Breast epithelium (tissue), 4 donors: ENCODE data around the gene DRG2. TPM values are rescaled to one million over a fixed set of nuclear protein-coding genes. Genes with fewer than 3 reads are reported as not detected.

Experiments used
- DNase-seq, 2 donors: peaks; one replicate each; pipeline ENCODE4 v3.0.0-alpha.2; 2019; ENCODE audit warnings: low spot score in 2 of 2
- H3K27ac ChIP-seq, 2 donors: fragments of 200-600 bp; sonication (generic) in 1 of 2; one replicate each; pipeline ENCODE4 v1.5.1; 2016 to 2019; ENCODE audit warnings: mild to moderate bottlenecking in 1 of 2
- H3K27me3 ChIP-seq, 2 donors: fragments of 200-600 bp; sonication (generic) in 1 of 2; one replicate each; pipeline versions ENCODE4 v1.5.1 to v1.6.0; 2017 to 2019; ENCODE audit warnings: control low read depth in 1 of 2, mild to moderate bottlenecking in 1 of 2
- H3K36me3 ChIP-seq: fragments of 200-600 bp; one replicate; pipeline ENCODE4 v1.5.1; 2019
- H3K4me1 ChIP-seq, 2 donors: fragments of 200-600 bp; sonication (generic); one replicate each; pipeline ENCODE4 v1.5.1; 2016 to 2019; ENCODE audit warnings: control low read depth in 1 of 2
- H3K4me3 ChIP-seq, 3 donors: fragments of 200-600 bp; sonication (generic); 1 replicate in 2 of 3; 2 replicates in 1 of 3; pipeline ENCODE4 v1.5.1; 2016 to 2019; ENCODE audit warnings: mild to moderate bottlenecking in 3 of 3, moderate library complexity in 2 of 3
- H3K9me3 ChIP-seq, 2 donors: fragments of 200-600 bp; sonication (generic) in 1 of 2; one replicate each; pipeline ENCODE4 v1.5.1; 2016 to 2019; ENCODE audit warnings: control low read depth in 1 of 2
- POLR2A ChIP-seq: fragments of 450-650 bp; IDR thresholded peaks from one replicate; pipeline ENCODE4 v1.6.1; 2016; ENCODE audit warnings: antibody characterized with exemption, mild to moderate bottlenecking, moderate library complexity
- POLR2AphosphoS5 ChIP-seq, 3 donors: sonication (generic); formaldehyde crosslinking; IDR thresholded peaks; one replicate each; pipeline ENCODE4 v1.6.1; 2017; ENCODE audit warnings: antibody characterized with exemption in 3 of 3
- intact Hi-C: fragments of 100-400 bp; cut with DNase I; formaldehyde crosslinking; loops from one replicate; pipeline ENCODE4 v1.15.1; 2023; ENCODE audit warnings: low total_unique reads
- total RNA-seq, 3 donors: library from RNA; depleted of rRNA; stranded (reverse); fragments of >200 nt; gene quantifications; one replicate each; pipeline ENCODE4 v1.1.0, GENCODE V29; 2016
- TF ChIP-seq, protein P1 (sequence below), 3 donors: fragments of 450-650 bp; IDR thresholded peaks; one replicate each; pipeline ENCODE4 v1.5.1; 2016 to 2017; ENCODE audit warnings: antibody characterized with exemption in 3 of 3, mild to moderate bottlenecking in 3 of 3, moderate library complexity in 3 of 3

Gene DRG2
- total RNA-seq, 3 donors from 2014 or later: 36.4 to 42.0 (median 40.3) TPM

DNA sequence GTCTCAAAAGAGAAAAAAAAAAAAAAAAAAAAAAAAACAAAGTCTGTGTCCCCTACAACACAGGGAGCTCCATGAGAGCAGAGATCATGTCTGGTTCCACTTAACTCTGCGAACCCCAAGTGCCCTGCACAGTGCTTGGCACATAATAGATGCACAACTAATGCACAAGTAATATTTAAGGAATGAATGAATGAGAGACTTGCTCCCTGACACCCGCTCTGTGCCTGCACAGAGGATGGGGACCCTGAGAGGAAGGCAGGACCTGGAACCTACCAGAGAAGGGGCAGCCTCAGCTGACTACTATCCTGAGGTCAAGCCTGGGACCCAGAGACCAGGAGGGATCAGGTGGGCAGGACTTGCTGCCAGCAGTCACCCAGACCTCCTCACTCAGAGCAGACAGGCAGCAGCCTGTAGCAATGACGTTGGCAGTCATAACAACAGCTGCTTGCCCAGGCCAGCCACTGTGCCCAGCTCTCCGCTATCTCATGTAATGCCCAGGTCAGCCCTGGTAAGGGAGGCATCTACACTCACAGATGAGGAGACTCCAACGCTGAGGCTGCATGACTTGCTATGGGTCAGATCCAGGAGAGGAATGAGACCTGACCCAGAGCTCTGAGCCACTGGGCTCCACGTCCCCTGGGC is 23.7 kb downstream of the DRG2 start:
- H3K4me3 ChIP-seq: no peak overlapping the region
- intact Hi-C loops: no loop called here

DNA sequence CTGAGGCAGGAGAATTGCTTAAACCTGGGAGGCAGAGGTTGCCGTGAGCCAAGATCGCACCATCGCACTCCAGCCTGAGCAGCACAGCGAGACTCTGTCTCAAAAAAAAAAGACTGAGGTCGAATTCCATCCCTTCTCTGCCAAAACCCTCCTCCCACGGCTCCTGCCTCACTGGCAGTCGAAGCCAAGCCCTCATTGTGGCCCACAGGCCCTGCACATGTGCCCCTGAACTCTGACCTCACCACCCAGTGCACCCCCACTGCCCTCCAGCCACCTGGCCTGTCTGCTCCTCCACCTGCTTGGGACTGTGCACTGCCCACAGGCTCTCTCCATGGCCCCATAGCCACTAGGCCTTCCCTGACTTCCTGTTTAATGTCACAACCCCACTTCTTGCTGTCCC is 27.8 kb downstream of the DRG2 start:
- Histone ChIP-seq H3K27ac (no peak overlapping the region), H3K27me3 (no peaks in the 10 kb centered on the region), H3K9me3 (peaks cover 0 to 6% of the 10 kb centered on the region in 2 donors), H3K4me1 (no peaks in the 10 kb centered on the region), H3K36me3 (no peaks in the 10 kb centered on the region), H3K4me3 (no peak overlapping the region)
- intact Hi-C loops: no loop called here
- no peak for TF ChIP-seq POLR2AphosphoS5 (IDR thresholded peaks at IDR 0.05)
- TF ChIP-seq, protein P1, sequence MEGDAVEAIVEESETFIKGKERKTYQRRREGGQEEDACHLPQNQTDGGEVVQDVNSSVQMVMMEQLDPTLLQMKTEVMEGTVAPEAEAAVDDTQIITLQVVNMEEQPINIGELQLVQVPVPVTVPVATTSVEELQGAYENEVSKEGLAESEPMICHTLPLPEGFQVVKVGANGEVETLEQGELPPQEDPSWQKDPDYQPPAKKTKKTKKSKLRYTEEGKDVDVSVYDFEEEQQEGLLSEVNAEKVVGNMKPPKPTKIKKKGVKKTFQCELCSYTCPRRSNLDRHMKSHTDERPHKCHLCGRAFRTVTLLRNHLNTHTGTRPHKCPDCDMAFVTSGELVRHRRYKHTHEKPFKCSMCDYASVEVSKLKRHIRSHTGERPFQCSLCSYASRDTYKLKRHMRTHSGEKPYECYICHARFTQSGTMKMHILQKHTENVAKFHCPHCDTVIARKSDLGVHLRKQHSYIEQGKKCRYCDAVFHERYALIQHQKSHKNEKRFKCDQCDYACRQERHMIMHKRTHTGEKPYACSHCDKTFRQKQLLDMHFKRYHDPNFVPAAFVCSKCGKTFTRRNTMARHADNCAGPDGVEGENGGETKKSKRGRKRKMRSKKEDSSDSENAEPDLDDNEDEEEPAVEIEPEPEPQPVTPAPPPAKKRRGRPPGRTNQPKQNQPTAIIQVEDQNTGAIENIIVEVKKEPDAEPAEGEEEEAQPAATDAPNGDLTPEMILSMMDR (IDR thresholded peaks at IDR 0.05): no peak
- no peak for TF ChIP-seq POLR2A
- DNase-seq: no peak

More for the DNA sequence above, 23.7 kb downstream of the DRG2 start:
- Histone ChIP-seq H3K4me1 (no peaks in the 10 kb centered on the region), H3K27ac (no peak overlapping the region), H3K27me3 (no peaks in the 10 kb centered on the region), H3K36me3 (no peaks in the 10 kb centered on the region), H3K9me3 (no peaks in the 10 kb centered on the region)
- DNase-seq: no peak
- no peak for TF ChIP-seq POLR2A
- no peak for TF ChIP-seq POLR2AphosphoS5 (IDR thresholded peaks at IDR 0.05)
- TF ChIP-seq, protein P1 (IDR thresholded peaks at IDR 0.05): no peak

DNA sequence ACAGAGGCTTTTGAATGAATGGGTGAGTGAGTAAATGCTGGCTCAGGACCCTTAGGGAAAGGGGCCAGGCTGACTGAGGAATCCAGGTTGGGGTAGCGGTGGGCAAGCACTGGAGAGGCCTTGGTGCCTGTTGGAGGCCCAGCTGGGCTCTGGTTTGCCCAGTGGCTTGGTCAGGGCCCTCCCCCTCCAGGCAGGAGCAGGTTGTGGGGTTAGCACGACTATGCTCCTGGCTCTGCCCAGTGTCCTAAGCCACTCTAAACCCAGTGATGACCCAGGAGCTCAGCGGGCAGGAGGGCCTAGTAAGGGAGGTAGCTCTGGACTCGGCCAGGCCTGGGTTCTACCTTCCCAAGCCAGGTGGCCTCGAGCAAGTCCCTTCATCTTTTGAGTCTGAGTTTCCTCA is 28.3 kb downstream of the DRG2 start:
- no peak for TF ChIP-seq POLR2A
- no peak for TF ChIP-seq POLR2AphosphoS5 (IDR thresholded peaks at IDR 0.05)
- TF ChIP-seq, protein P1 (IDR thresholded peaks at IDR 0.05): no peak
- H3K27ac ChIP-seq: no peak overlapping the region
- H3K4me1 ChIP-seq: no peaks in the 10 kb centered on the region
- no peak for DNase-seq
- no peaks in the 10 kb centered on the region for H3K36me3 ChIP-seq
- intact Hi-C loops: no loop called here
- H3K9me3 ChIP-seq: peaks cover 0 to 6% of the 10 kb centered on the region in 2 donors
- no peaks in the 10 kb centered on the region for H3K27me3 ChIP-seq
- H3K4me3 ChIP-seq: no peak overlapping the region

DNA sequence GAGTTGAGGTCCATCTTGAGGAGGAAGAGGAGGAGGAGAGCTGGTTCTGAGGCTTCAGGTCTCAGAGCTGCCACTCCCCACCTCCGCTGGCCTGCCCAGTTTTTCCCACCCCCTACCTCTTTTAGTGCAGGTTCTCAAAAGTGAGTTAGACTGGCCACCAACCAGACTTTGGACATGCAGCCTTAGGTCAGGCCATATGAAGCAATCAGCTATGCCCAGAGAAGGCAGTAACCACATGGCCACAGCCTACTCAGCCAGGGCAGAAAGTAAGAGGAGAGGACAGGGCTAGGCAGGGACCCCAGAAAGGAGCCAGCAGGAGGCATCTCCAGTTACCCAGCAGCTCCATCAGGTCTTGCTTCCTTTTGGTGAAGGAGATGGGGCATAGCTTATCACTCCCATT is 29.8 kb downstream of the DRG2 start:
- no peak for DNase-seq
- no peaks in the 10 kb centered on the region for H3K27me3 ChIP-seq
- intact Hi-C loops: no loop called here
- H3K9me3 ChIP-seq: peaks cover 0 to 6% of the 10 kb centered on the region in 2 donors
- H3K36me3 ChIP-seq: no peaks in the 10 kb centered on the region
- TF ChIP-seq, protein P1 (IDR thresholded peaks at IDR 0.05): no peak
- TF ChIP-seq POLR2AphosphoS5 (IDR thresholded peaks at IDR 0.05) (no peak), POLR2A (no peak)
- no peak overlapping the region for H3K27ac ChIP-seq
- H3K4me3 ChIP-seq: no peak overlapping the region
- H3K4me1 ChIP-seq: no peaks in the 10 kb centered on the region

DNA sequence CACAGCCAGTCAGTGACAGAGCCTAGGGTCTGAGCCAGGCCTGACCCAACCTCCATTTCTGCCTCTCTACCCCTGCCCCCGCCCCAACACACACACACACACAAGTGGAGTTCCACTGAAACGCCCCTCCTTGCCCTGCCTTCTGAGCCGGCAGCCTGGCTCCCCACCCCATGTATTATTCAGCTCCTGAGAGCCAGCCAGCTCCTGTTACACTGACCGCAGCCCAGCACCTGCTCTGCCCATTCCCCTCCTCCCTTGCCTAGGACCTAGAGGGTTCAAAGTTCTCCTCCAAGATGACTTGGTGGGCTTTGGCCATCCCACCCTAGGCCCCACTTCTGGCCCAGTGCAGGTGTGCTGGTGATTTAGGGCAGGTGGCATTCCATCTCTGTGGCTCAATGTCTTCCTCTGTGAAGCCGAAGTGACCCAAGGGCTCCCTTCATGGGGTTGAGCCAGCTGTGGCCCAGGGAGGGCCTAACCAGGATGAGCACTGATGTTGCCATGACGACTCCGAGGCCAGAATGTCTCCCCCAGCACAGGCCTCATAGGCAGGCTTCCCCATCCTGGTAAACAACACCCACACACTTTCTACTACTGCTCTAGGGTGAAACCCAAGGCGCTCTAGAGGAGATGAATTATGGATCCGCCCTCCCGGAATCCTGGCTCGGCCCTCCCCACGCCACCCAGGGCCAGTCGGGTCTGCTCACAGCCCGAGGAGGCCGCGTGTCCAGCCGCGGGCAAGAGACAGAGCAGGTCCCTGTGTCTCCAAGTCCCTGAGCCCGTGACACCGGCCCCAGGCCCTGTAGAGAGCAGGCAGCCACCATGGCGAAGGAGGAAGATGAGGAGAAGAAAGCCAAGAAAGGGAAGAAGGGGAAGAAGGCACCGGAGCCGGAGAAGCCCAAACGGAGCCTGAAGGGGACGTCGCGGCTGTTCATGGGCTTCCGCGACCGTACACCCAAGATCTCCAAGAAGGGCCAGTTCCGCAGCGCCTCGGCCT is 30.5 kb downstream of the DRG2 start:
- TF ChIP-seq, protein P1 (IDR thresholded peaks at IDR 0.05): no peak
- no peak for TF ChIP-seq POLR2A
- no peak for TF ChIP-seq POLR2AphosphoS5 (IDR thresholded peaks at IDR 0.05)
- DNase-seq: no peak
- Histone ChIP-seq H3K27me3 (no peaks in the 10 kb centered on the region), H3K9me3 (peaks cover 0 to 6% of the 10 kb centered on the region in 2 donors), H3K27ac (no peak overlapping the region), H3K4me1 (no peaks in the 10 kb centered on the region), H3K36me3 (no peaks in the 10 kb centered on the region), H3K4me3 (no peak overlapping the region)
- intact Hi-C loops: no loop called here
